HG03342 (cell line): ENCODE results near the gene CPNE4.
"Not testable (repeated sequence)": the region's sequence is repeated elsewhere in the genome, so short reads cannot be mapped to it uniquely, and the experiment has no call there.

Source experiments
- ATAC-seq: cut with Tn5 transposase; IDR thresholded peaks from one replicate; pipeline ENCODE4 v1.9.1; 2021; ENCODE audit warnings: mild to moderate bottlenecking, moderate library complexity; ENCODE audit not compliant: unreplicated experiment

The CPNE4 gene

DNA sequence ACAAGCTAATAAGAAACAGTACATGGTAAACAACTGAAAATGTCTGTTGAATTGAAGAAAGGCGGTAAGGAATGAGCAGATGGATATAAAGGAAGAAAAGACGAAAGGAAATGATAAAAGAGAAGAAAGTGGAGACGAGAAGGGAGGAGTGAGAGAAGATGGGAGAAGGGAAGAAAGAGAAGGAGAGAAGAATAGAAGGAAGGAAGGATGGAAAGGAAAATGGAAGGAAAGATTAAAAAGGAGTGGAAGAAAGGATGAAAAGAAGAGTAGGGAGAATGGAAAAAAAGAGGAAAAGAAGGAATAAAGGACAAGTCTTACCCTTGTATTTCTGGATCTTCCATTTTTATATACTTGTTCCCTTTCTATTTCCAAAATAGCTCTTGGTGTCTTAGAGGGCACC, 17.7 kb downstream of the CPNE4 start:
- no peak for ATAC-seq

DNA sequence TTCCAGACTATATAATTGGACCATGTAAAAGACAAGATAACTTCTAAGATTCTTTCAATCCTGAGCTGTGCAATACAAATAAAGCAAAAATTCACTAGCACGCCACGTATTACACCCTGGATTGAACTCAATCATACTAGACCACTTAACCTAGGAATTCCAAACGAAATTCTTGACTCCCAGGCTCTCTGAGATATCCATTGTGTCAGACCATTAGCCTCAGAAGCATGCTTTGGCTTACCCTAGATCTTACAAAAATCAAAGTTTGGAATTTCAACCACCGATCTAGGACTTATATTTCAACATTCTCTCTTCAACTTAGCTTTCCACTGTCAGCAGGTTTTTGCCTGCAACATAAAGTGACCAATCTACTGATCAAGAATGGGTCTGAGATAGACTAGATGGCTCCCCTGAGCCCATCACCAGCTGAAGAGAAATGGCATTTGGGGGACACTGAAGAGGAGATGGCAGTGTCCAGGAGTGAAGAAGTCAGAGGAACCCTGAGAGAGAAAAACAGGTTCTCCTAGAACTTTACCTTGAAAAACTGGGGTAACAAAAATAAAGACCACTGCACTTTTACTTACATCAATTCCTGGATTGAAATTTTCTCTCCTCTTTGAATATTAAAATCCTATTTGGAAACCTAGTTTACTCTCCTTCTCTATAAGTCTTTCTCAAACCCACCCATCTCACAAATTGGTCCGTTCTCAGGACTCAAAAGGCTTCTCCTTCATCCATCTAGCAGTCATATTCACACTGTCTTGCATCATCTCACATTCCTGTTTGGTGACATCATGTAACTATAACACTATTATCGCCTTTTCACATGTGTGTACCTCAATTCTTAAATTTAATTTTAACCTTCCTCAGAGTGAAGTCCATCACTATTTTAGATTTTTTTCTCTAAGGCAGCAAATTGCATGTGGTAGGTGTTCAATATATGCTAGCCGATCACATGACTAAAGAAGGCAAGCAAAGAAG, 18.5 kb downstream of the CPNE4 start:
- ATAC-seq = no peak

DNA sequence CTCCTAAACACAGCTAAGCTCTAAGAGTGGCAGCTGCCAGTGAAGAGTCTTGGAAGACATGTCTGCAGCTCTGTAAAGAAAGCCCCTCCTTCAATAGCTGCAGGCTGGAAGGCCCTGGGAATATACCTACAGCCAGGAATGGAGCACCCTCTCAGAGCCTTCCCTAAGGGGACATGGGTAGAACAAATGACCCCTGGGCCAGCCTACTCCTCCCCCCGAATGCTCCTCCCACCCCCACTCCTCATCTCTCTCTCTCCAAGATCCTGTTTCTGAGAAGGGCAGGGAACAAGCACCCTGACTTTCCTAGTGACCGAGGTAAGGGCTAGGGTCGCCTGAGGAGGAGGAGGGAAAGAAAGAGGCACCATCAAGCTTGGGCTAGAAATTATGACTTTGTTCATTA, 20.7 kb downstream of the CPNE4 start:
- ATAC-seq = no peak

DNA sequence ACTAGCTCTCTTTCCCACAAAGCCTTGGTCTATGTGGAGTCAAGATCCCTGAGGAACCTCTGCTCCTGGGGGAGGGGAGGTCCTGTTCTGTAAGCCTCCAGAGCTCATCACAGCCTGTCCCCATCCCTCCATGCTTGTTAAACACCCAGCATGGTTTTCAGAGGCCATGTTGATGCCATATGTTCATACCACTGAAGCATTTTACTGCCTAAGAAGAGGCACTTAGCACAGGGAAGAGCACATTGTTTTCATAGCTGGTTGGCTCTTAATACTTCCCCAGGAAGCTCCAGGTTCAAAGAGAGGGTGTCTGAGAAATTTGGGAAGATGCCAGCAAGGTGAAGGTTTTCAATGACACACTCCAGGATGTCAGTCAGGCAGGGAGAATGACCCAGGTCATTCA, 25.6 kb downstream of the CPNE4 start:
- no peak for ATAC-seq

DNA sequence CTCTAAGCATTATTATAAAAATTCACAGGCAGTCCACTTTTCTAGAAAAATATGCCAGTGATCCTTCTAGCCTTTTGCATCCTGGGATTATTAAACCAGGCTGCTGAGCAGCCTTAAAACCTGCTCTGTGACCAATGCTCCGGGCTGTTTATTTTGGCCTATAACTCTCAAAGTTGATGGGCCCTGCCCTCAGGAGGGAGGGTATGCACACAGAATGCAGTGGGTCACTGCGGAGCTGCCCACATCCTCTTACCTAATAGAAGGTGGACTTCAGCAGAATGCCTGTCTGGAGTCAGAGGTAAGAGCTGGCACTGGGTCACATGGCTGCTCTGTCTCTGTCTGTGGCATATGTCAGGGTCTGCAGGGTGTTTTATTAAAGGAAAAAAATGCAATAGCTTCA, 26.0 kb downstream of the CPNE4 start:
- ATAC-seq = no peak

DNA sequence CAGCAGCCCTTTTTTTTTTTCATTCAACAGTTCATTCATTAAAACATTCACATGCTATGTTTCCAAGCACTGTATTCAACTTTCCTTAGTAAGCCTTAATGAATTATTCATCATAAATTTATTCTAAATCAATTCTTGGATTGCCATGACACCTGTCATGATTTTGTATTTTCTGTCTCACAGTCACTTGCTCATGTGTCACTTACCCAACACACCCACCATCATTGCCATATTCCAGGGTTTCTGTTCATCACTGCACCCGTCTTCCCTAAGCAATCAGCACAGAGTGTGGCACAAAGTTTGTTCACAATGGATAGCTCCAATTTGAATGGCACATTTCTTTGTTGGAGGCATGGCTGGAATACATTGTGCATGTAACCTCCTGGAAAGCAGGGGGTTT, 27.2 kb downstream of the CPNE4 start:
- no peak for ATAC-seq

DNA sequence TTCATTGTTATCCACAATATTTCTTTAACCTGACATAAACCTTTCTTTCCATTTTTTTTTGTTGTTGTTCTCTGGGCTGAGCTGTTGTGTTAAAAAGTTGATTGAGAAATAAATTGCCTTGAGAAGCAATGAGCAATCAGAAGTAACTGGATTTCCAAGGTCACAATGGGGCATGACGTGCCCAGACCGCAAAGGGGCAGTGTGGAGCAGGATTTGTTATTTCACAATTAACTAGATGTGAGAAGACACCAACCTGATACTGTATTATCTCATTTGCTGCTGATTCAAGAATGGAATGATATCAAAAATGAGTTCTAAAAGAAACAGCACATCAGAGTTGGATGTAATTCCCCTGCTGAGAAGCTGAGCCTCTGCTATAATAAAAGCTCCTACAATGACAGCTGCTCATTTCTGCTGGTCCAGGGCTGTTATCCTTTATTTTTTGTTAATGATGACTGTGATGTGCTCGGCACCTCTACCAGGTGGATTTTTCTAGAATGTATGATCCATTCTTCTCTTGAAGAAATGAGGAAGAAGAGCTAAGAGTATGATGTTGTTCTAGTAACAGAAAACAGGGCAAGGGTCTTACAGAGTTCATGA, 28.1 kb downstream of the CPNE4 start:
- ATAC-seq = no peak

DNA sequence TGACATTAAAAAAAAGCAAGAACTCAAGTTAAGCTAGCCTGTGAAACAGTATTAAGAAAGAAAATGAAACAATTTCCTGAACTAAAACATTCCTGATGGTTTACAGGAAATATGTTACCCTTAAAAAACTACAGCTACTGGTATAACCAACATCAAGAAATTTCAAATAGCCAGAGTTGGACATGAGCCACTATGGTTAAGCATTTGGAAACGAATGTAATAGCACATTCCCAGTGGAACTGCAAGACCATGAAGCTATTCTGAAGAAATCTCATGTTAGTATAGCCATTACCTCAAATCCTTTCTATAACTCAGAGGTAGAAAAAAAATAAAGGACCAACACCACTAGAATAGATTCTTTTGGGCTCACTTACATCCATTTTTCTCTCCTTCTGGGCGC, 30.2 kb downstream of the CPNE4 start:
- no peak for ATAC-seq

DNA sequence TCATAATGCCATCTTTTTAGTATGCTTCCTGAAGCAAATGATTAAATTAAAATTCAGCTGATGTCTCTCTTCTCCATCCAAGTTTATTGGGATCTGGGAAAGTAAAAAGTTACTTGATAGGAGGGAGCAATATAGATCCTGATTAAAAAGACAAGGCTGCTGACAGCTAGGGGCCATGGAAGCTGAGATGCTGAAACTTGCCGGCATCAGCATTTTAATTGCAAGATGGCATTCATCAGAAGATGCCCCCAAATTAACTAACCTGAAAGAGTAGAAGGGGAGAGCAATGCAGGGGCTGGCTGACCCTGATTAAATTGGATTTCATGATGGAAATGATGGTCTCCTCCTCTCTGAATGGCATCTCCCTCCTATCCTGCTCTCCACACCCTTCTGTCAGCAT, 31.1 kb downstream of the CPNE4 start:
- ATAC-seq = no peak

DNA sequence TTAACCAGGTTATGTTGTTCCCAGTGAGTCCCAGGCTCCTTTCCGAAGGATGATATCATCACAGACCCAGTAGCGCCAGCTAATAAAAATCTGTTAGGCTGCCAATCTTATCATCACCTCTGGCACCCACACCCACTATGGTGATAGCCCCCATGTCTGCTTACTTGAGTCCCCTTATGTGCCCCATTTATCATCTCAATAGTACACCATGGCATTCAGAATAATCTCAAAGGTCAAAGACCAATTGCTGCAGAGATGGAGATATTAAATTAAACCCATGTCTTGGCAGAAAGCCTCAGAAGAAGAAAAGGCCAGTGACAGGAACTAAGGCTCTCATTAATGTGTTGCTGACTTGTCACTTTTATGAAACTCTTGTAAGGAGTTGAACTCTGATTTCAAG, 32.8 kb downstream of the CPNE4 start:
- ATAC-seq = no peak

DNA sequence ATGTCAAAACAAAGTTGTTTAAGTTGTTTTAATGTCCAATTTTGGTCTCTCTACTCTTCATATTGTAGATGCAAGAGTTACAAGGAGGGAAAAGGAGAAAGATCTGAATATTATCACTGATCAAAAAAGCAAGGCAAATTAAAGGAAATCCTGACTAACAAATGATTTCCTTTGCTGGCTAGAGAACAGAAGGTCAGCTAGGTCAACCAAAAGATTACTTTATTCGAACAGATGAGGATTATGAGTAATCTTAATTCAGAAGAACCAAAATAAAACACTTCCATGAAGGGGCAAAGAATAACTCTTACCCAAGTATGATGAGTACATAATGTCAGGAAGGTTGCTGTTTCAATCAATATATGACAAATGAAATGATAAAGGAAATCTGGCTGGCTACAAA, 33.8 kb downstream of the CPNE4 start:
- no peak for ATAC-seq

DNA sequence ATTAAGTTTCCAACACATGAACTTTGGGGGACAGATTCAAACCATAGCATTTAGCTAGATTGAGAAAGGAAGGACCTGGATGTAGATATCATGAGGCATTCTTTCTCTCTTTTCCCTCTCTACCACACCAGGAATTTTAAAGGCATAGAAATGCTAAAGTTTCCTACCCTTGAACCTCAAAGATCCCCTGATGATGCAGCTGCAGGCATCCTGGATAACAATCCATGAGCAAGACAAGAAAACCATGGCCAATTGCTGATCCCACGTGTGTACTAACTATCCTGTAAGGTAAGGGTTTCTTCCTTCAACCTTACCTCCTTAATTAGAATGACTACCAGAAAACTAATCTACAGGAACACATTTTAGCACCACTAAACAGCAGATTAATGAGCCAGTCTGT, 36.8 kb downstream of the CPNE4 start:
- ATAC-seq = no peak

DNA sequence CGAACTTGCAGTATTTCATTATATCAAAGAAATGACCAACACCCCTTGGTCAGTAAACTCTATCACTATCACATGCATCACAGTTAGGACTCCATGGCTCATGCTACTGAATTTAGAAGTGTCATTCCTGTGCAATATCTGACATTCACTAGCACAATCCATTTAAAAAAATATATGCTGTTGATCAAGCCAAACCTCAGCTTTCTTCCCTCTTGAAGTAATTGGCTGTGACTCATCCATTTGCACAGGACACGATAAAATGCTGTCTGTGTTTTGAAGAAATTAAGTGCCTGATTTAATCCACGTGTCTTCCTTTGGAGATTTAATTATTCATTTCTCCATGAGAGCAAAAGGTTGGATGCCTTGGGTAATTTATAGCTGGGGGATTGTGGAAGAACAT, 38.9 kb downstream of the CPNE4 start:
- ATAC-seq = no peak

DNA sequence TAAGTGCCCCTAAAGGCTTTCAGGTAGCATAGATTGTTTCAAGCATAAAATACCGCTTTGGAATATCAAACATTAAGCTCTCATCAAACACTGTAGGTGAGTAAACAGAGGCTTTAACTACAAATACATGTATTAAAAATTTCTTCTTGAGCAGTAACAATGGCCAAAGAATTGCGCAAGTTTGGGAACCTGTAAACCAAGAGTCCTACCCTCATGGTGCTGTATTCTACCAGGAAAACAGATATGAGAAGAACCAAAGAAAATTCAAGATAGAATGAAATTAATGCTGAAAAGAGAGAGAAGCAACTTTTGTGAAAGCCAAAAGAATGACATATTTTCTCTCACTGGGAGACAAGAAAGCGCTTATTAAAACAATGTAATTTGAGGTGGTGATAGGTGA, 45.5 kb downstream of the CPNE4 start:
- ATAC-seq = no peak

DNA sequence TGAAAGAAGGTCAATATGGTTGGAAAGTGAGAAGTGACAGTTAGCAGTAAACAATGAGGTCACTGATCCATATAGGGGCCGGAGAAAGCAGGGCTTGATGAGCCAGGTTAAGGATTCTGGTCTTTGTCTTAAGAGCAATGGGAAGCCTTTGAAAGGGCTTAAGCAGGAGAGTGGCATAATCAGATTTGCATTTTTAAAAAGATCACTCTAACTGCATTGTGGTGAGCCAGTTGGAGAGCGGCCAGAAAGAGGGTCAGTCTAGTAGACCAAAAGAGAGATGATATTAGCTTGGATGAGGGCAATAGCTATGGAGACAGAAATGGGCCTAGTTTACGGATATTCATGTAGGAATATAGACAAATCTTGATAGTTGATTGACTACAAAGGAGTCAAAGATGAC, 46.6 kb downstream of the CPNE4 start:
- no peak for ATAC-seq

DNA sequence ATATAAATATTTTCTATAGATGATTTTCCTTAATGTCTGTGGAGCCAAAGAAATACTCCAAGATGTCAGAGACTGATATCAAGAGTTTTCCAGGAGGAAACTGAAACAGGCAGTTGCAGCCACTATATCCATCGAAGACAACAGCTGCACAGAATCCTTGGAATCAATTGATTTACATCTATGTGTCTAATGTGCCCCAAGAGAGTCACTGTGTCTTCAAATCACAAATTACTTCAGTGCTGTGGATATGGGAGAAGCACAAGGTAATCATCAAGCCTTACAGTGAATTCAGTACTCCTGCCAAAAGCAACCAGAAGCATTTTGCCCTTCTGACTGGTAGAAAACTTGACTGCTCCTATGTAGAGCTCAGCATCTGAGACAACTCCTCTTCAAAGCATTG, 51.1 kb downstream of the CPNE4 start:
- ATAC-seq = no peak

DNA sequence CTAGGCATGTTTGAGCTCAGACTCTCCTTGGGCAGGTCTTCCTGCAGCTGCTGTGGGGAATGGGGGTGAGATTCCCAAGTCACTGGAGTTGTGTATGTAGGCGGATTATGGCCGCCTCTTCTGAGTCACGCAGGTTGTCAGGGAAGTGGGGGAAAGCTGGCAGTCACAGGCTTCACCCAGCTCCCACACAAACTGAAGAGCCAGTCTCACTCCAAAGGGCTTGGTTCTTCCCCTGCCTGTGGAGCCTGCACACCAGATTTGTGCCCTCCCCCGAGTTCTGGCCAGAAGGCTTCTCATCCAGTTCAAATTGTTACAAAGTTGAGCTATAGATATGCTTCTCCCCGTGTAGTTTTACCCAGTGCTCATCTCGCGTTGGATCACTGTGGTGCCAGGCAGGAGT, 53.5 kb downstream of the CPNE4 start:
- ATAC-seq = no peak

DNA sequence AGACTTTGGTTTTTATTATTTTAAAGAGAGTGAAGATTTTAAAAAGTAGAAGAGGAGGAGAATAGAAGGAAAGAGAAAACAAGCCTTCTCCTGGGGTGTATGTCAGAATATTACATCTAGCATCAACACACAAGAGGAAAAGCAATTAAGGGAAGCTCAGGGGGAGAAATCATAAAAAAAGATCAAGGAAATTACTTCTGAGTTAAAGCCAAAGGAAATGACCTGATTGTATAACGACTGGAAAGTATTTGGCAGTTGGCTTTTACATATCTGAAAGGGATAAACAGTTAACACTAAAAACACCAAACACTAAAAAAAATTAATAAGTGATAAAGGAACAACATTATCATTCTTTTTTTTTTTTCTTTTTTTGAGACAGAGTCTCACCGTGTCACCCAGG, 58.4 kb downstream of the CPNE4 start:
- no peak for ATAC-seq

DNA sequence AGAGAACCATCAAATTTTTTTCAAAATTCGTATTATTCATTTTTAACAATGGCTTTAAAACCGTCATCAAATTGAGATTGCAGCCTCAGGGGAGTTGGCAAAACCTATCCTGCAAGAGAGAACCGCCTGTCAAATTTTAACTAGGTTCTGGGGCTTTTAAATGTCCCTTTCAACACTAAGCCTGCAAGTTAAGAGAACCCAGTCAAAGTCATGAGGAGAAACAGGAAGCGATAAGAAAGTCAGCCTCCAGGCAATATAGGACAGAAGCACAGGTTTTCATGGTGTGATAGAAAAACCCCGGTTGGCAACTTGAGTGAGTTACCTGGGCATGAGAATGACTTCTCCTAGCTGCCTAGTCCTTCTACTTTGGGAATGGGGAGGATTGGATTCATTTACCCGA, 59.8 kb downstream of the CPNE4 start:
- no peak for ATAC-seq

DNA sequence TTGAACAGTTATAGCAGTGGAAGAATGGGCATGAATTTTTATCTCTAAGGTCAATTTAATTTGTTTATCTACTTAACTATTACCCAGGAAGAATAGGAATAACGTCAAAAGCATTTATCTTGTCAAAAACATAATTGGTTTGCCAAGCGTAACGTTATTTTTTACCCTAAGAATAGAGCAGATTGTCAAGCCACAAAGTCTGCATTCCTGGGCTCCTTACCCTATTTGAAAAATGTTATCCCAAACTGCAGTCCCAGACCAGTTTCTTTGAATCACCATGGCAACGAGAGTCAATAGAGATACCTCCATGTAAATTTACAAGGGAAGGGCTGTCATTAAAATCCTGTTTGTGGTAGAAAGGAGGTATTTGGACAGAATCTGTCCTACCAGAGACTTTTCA, 61.1 kb downstream of the CPNE4 start:
- no peak for ATAC-seq

DNA sequence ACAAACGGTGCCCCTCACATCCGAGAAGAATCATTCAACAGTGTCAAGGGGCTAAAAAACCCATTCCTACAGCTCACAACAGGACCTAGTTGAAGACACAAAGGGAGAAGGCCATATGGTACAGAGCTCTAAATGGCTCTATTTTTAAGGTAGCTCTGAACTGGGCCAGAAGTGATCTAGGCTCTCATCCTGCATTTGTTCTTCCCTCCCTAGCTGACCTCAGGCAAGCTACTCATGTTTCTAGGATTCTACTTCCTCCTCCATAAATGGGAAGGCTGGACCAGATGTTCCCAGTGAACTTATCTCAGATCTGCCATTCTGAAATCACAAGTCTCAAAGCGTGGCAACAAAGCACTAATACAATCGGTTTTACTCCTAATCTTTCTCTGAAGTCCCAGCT, 62.3 kb downstream of the CPNE4 start:
- ATAC-seq = no peak

DNA sequence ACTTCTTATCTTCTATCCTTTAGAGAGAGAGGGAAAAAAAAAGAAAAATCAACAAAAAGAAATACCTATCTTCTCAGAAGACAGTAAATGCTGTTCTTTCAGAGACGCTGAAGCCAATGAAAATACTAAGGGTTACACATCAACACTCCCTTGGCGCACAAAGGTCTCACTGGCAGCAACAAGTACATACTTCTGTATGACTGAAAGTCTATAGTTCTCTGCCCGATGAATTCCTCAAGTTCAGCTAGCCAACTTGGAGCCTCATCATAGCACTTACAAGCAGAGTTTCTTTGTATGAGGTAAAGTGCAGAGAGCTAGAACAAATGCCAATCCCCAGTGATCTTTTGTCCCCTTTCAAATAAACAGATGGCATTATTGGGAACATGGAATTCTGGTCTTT, 62.7 kb downstream of the CPNE4 start:
- no peak for ATAC-seq

DNA sequence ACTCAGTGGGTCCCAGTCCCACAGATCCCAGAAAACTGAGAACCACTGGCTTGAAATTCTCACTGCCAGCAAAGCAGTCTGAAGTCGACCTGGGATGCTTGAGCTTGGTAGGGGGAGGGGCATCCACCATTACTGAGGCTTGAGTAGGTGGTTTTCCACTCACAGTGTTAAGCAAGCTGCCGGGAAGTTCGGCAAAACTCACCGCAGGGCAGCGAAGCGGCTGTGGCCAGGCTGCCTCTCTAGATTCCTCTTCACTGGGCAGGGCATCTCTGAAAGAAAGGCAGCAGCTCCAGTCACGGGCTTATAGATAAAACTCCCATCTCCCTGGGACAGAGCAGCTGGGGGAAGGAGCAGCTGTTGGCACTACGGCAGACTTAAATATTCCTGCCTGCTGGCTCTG, 71.4 kb downstream of the CPNE4 start:
- not testable (repeated sequence) for ATAC-seq
